Endothelial cell (in vitro differentiated cells): ENCODE data around the gene SRRM3. TPM values are rescaled to one million over a fixed set of nuclear protein-coding genes. Genes with fewer than 3 reads are reported as not detected.
"Not testable (repeated sequence)": the region's sequence is repeated elsewhere in the genome, so short reads cannot be mapped to it uniquely, and the experiment has no call there.

ENCODE experiments used
- DNase-seq: peaks from one replicate; pipeline ENCODE4 v3.0.0; 2021; ENCODE audit warnings: low spot score
- H3K27ac Mint-ChIP-seq: one replicate; pipeline ENCODE4 v1.8.0; 2021; ENCODE audit warnings: mixed read lengths, inconsistent platforms; ENCODE audit not compliant: unreplicated experiment
- H3K27me3 Mint-ChIP-seq: one replicate; pipeline ENCODE4 v1.8.0; 2021; ENCODE audit warnings: mild to moderate bottlenecking, moderate library complexity, mixed read lengths, inconsistent platforms; ENCODE audit not compliant: unreplicated experiment
- H3K36me3 Mint-ChIP-seq: one replicate; pipeline ENCODE4 v1.8.0; 2021; ENCODE audit warnings: mild to moderate bottlenecking, low read depth, mixed read lengths, inconsistent platforms; ENCODE audit not compliant: unreplicated experiment
- H3K4me1 Mint-ChIP-seq: one replicate; pipeline ENCODE4 v1.8.0; 2021; ENCODE audit warnings: mild to moderate bottlenecking, mixed read lengths, inconsistent platforms; ENCODE audit not compliant: unreplicated experiment
- H3K4me3 Mint-ChIP-seq: one replicate; pipeline ENCODE4 v1.8.0; 2021; ENCODE audit warnings: mild to moderate bottlenecking, mixed read lengths, inconsistent platforms; ENCODE audit not compliant: unreplicated experiment
- H3K9me3 Mint-ChIP-seq: one replicate; pipeline ENCODE4 v1.8.0; 2021; ENCODE audit warnings: mixed read lengths, inconsistent platforms; ENCODE audit not compliant: unreplicated experiment
- CTCF ChIP-seq: fragments of 200-600 bp; sonication (generic); IDR thresholded peaks from one replicate; pipeline ENCODE4 v1.5.0; 2021; ENCODE audit warnings: antibody characterized with exemption; ENCODE audit not compliant: unreplicated experiment
- total RNA-seq: library from RNA; stranded (reverse); fragmentation: NEBNext Ultra II Directional; extraction: Animal tissue kit (Norgen Biotek cat#: 25700); gene quantifications from one replicate; pipeline ENCODE4 v1.2.1, GENCODE V29; 2021; ENCODE audit not compliant: unreplicated experiment

SRRM3 gene
- total RNA-seq, 1 donor from 2014 or later = 27.1 TPM

GRCh38 chr7:76314042-76314721, 112.5 kb downstream of the SRRM3 start:
- peaks cover 24% of the 10 kb centered on the region for H3K4me1 Mint-ChIP-seq
- H3K27me3 Mint-ChIP-seq = peaks cover 3% of the 10 kb centered on the region
- DNase-seq = peak; percentile 100
- peak overlapping the region; percentile 24 for H3K27ac Mint-ChIP-seq
- H3K9me3 Mint-ChIP-seq = no peaks in the 10 kb centered on the region
- no peak overlapping the region for H3K4me3 Mint-ChIP-seq
- H3K36me3 Mint-ChIP-seq = peaks cover 3% of the 10 kb centered on the region
- TF ChIP-seq CTCF = peak; percentile 100

GRCh38 chr7:76314740-76315139, 113.0 kb downstream of the SRRM3 start:
- not testable (repeated sequence) for H3K36me3 Mint-ChIP-seq, H3K27me3 Mint-ChIP-seq, DNase-seq, H3K4me3 Mint-ChIP-seq, H3K27ac Mint-ChIP-seq, H3K9me3 Mint-ChIP-seq
- H3K4me1 Mint-ChIP-seq = peaks cover 25% of the 10 kb centered on the region

GRCh38 chr7:76315364-76315763, 113.7 kb downstream of the SRRM3 start:
- Mint-ChIP-seq H3K27ac (no peak overlapping the region), H3K36me3 (peaks cover 3% of the 10 kb centered on the region), H3K4me1 (peaks cover 25% of the 10 kb centered on the region), H3K4me3 (no peak overlapping the region), H3K9me3 (no peaks in the 10 kb centered on the region), H3K27me3 (peaks cover 3% of the 10 kb centered on the region)
- no peak for TF ChIP-seq CTCF
- no peak for DNase-seq

- no peak for TF ChIP-seq CTCF
- H3K9me3 Mint-ChIP-seq = no peaks in the 10 kb centered on the region
- H3K27me3 Mint-ChIP-seq = peaks cover 3% of the 10 kb centered on the region
- peak overlapping the region; percentile 82 for H3K4me3 Mint-ChIP-seq
- H3K4me1 Mint-ChIP-seq = peaks cover 23% of the 10 kb centered on the region
- H3K27ac Mint-ChIP-seq = peak overlapping the region; percentile 93
- H3K36me3 Mint-ChIP-seq = peaks cover 3% of the 10 kb centered on the region
- DNase-seq = no peak
Measured at GRCh38 chr7:76316984-76317781, 115.5 kb downstream of the SRRM3 start.

GRCh38 chr7:76317782-76318487, 116.2 kb downstream of the SRRM3 start:
- TF ChIP-seq CTCF = no peak
- H3K4me1 Mint-ChIP-seq = peaks cover 19% of the 10 kb centered on the region
- H3K4me3 Mint-ChIP-seq = peak overlapping the region; percentile 89
- H3K27me3 Mint-ChIP-seq = peaks cover 3% of the 10 kb centered on the region
- H3K9me3 Mint-ChIP-seq = no peaks in the 10 kb centered on the region
- H3K27ac Mint-ChIP-seq = peak overlapping the region; percentile 93
- DNase-seq = peak; percentile 94
- peaks cover 4% of the 10 kb centered on the region for H3K36me3 Mint-ChIP-seq
